Brain pericyte (primary cell): ENCODE measurements around the gene COL21A1.

Experiments
- DNase-seq: peaks from one replicate; pipeline ENCODE4 v3.0.0-alpha.2; 2012; ENCODE audit warnings: low read depth, low spot score

The COL21A1 gene

GRCh38 chr6:56188429-56188828 is 59.0 kb downstream of the COL21A1 start:
- DNase-seq, result no peak

GRCh38 chr6:56187686-56188085 is 59.7 kb downstream of the COL21A1 start:
- no peak for DNase-seq

GRCh38 chr6:56176741-56177140 is 70.6 kb downstream of the COL21A1 start:
- no peak for DNase-seq

- DNase-seq, result no peak
These were observed 74.2 kb downstream of the COL21A1 start for GRCh38 chr6:56173228-56173627.

- no peak for DNase-seq
These were observed 75.2 kb downstream of the COL21A1 start for GRCh38 chr6:56172144-56172543.

- DNase-seq, result no peak
These were observed 78.0 kb downstream of the COL21A1 start for GRCh38 chr6:56169366-56169765.

GRCh38 chr6:56168596-56168995 is 78.8 kb downstream of the COL21A1 start:
- DNase-seq, result no peak

GRCh38 chr6:56162081-56162480 is 85.3 kb downstream of the COL21A1 start:
- no peak for DNase-seq

GRCh38 chr6:56160489-56160888 is 86.9 kb downstream of the COL21A1 start:
- DNase-seq, result no peak

- DNase-seq, result no peak
These were observed 88.8 kb downstream of the COL21A1 start for GRCh38 chr6:56158571-56158970.

- DNase-seq, result no peak
These were observed 90.7 kb downstream of the COL21A1 start for GRCh38 chr6:56156643-56157042.

GRCh38 chr6:56155634-56156141 is 91.7 kb downstream of the COL21A1 start:
- DNase-seq, result no peak

GRCh38 chr6:56154076-56154475 is 93.3 kb downstream of the COL21A1 start:
- DNase-seq, result no peak

GRCh38 chr6:56152611-56153010 is 94.8 kb downstream of the COL21A1 start:
- DNase-seq, result no peak

- DNase-seq, result no peak
These were observed 95.7 kb downstream of the COL21A1 start for GRCh38 chr6:56151609-56152224.

- DNase-seq, result no peak
These were observed 98.7 kb downstream of the COL21A1 start for GRCh38 chr6:56148488-56149186.

GRCh38 chr6:56147766-56148165 is 99.6 kb downstream of the COL21A1 start:
- no peak for DNase-seq

- DNase-seq, result no peak
These were observed 101.3 kb downstream of the COL21A1 start for GRCh38 chr6:56146086-56146485.

- no peak for DNase-seq
These were observed 101.8 kb downstream of the COL21A1 start for GRCh38 chr6:56145616-56146015.

- DNase-seq, result no peak
These were observed 102.6 kb downstream of the COL21A1 start for GRCh38 chr6:56144538-56145324.

- DNase-seq, result no peak
These were observed 103.6 kb downstream of the COL21A1 start for GRCh38 chr6:56143796-56144195.

- no peak for DNase-seq
These were observed 107.3 kb downstream of the COL21A1 start for GRCh38 chr6:56140090-56140489.
